SK-N-MC (cell line): ENCODE measurements around the gene FXYD5.

Experiments used
- EZH2 ChIP-seq: fragments of 200-600 bp; sonication (generic); IDR thresholded peaks from one replicate; pipeline ENCODE4 v1.6.1; 2017; ENCODE audit warnings: antibody characterized with exemption
- FOXP2 ChIP-seq: optimal IDR thresholded peaks from 2 replicates; pipeline ENCODE3; 2011; ENCODE audit warnings: mild to moderate bottlenecking, moderate library complexity; ENCODE audit not compliant: insufficient read depth; ENCODE audit errors: extremely low read length, control extremely low read depth
- POLR2AphosphoS5 ChIP-seq: IDR thresholded peaks from 2 replicates; pipeline ENCODE4 v1.6.1; 2012; ENCODE audit warnings: mild to moderate bottlenecking, low read depth, low read length, borderline replicate concordance

GRCh38 chr19:35156673-35157014 is 2.1 kb downstream of the FXYD5 start:
- TF ChIP-seq POLR2AphosphoS5 (no peak), EZH2 (no peak), FOXP2 (no peak)
